SJCRH30 (cell line): ENCODE results near the gene ELMO1. TPM values are rescaled to one million over a fixed set of nuclear protein-coding genes. Genes with fewer than 3 reads are reported as not detected.
A peak's percentile ranks its signal among the peaks of the same experiment; 100 is the strongest.

Source experiments
- DNase-seq, 2 experiments: peaks; one replicate each; pipeline ENCODE4 v3.0.0-alpha.2; 2015 to 2020
- H3K27ac ChIP-seq: fragments of 250-450 bp; sonication (Bioruptor Pico); 2 replicates; pipeline ENCODE4 v1.5.1; 2020; ENCODE audit warnings: mild to moderate bottlenecking, moderate library complexity
- H3K27me3 ChIP-seq: fragments of 250-450 bp; sonication (Bioruptor Pico); 2 replicates; pipeline ENCODE4 v1.5.1; 2020; ENCODE audit warnings: mild to moderate bottlenecking, moderate library complexity
- H3K36me3 ChIP-seq: fragments of 250-450 bp; sonication (Bioruptor Pico); 2 replicates; pipeline ENCODE4 v1.5.1; 2020; ENCODE audit warnings: mild to moderate bottlenecking, moderate library complexity
- H3K4me1 ChIP-seq: fragments of 250-450 bp; sonication (Bioruptor Pico); 2 replicates; pipeline ENCODE4 v1.5.1; 2020; ENCODE audit warnings: mild to moderate bottlenecking, moderate library complexity
- H3K4me3 ChIP-seq: fragments of 250-450 bp; sonication (Bioruptor Pico); 2 replicates; pipeline ENCODE4 v1.5.1; 2020; ENCODE audit warnings: mild to moderate bottlenecking, moderate library complexity
- H3K9me3 ChIP-seq: fragments of 250-450 bp; sonication (Bioruptor Pico); replicated peaks from 2 replicates; pipeline ENCODE4 v1.5.1; 2020; ENCODE audit warnings: mild to moderate bottlenecking, moderate library complexity
- total RNA-seq: library from RNA; depleted of rRNA; stranded (reverse); fragments of >200 nt; shearing (Covaris generic); gene quantifications from 2 replicates; pipeline ENCODE4 v1.2.3, GENCODE V29; 2014

The ELMO1 gene
- total RNA-seq, 1 experiment from 2014 or later: 67.2 TPM

- Histone ChIP-seq H3K36me3 (no peaks in the 10 kb centered on the region), H3K4me3 (no peak overlapping the region; the same call in 1 of the 2 replicates), H3K4me1 (peaks cover 18% of the 10 kb centered on the region), H3K27me3 (no peaks in the 10 kb centered on the region), H3K27ac (peak overlapping the region; percentile 98), H3K9me3 (no peaks in the 10 kb centered on the region)
- DNase-seq: peak; percentile 44 to 73
These were observed 2.3 kb downstream of the ELMO1 start for GRCh38 chr7:37446371-37446770.

- no peak overlapping the region for H3K4me3 ChIP-seq
- H3K9me3 ChIP-seq: no peaks in the 10 kb centered on the region
- H3K27me3 ChIP-seq: no peaks in the 10 kb centered on the region
- peak overlapping the region; percentile 98 for H3K27ac ChIP-seq
- no peak for DNase-seq
- H3K36me3 ChIP-seq: no peaks in the 10 kb centered on the region
- peaks cover 18% of the 10 kb centered on the region for H3K4me1 ChIP-seq
These were observed 2.9 kb downstream of the ELMO1 start for GRCh38 chr7:37445790-37446189.

GRCh38 chr7:37445064-37445723 is 3.5 kb downstream of the ELMO1 start:
- no peak for DNase-seq
- Histone ChIP-seq H3K27me3 (no peaks in the 10 kb centered on the region), H3K9me3 (no peaks in the 10 kb centered on the region), H3K4me1 (peaks cover 18% of the 10 kb centered on the region), H3K4me3 (no peak overlapping the region), H3K27ac (no peak overlapping the region), H3K36me3 (no peaks in the 10 kb centered on the region)

GRCh38 chr7:37443627-37444026 is 5.0 kb downstream of the ELMO1 start:
- no peak overlapping the region for H3K4me3 ChIP-seq
- H3K9me3 ChIP-seq: no peaks in the 10 kb centered on the region
- no peaks in the 10 kb centered on the region for H3K27me3 ChIP-seq
- DNase-seq: no peak
- no peak overlapping the region for H3K27ac ChIP-seq
- H3K4me1 ChIP-seq: peaks cover 16% of the 10 kb centered on the region
- H3K36me3 ChIP-seq: no peaks in the 10 kb centered on the region; the same call in 1 of the 2 replicates

- H3K27ac ChIP-seq: no peak overlapping the region
- no peak for DNase-seq
- peaks cover 16% of the 10 kb centered on the region for H3K4me1 ChIP-seq
- H3K27me3 ChIP-seq: no peaks in the 10 kb centered on the region
- H3K36me3 ChIP-seq: peaks cover 1% of the 10 kb centered on the region; the same call in 1 of the 2 replicates
- no peaks in the 10 kb centered on the region for H3K9me3 ChIP-seq
- H3K4me3 ChIP-seq: no peak overlapping the region
These were observed 6.4 kb downstream of the ELMO1 start for GRCh38 chr7:37442268-37442667.

GRCh38 chr7:37441816-37442215 is 6.8 kb downstream of the ELMO1 start:
- H3K4me1 ChIP-seq: peaks cover 14% of the 10 kb centered on the region
- no peak overlapping the region for H3K4me3 ChIP-seq
- DNase-seq: no peak
- H3K27me3 ChIP-seq: no peaks in the 10 kb centered on the region
- H3K27ac ChIP-seq: no peak overlapping the region
- H3K36me3 ChIP-seq: peaks cover 6% of the 10 kb centered on the region; the same call in 1 of the 2 replicates
- H3K9me3 ChIP-seq: no peaks in the 10 kb centered on the region

- DNase-seq: no peak
- Histone ChIP-seq H3K36me3 (peaks cover 7% of the 10 kb centered on the region; the same call in 1 of the 2 replicates), H3K4me1 (peaks cover 10% of the 10 kb centered on the region), H3K9me3 (no peaks in the 10 kb centered on the region), H3K27ac (no peak overlapping the region), H3K4me3 (no peak overlapping the region), H3K27me3 (no peaks in the 10 kb centered on the region)
These were observed 7.3 kb downstream of the ELMO1 start for GRCh38 chr7:37441386-37441760.

GRCh38 chr7:37440738-37441385 is 7.8 kb downstream of the ELMO1 start:
- no peaks in the 10 kb centered on the region for H3K9me3 ChIP-seq
- peaks cover 7% of the 10 kb centered on the region; the same call in 1 of the 2 replicates for H3K36me3 ChIP-seq
- H3K4me3 ChIP-seq: no peak overlapping the region
- DNase-seq: no peak
- H3K27ac ChIP-seq: no peak overlapping the region
- peaks cover 5% of the 10 kb centered on the region for H3K4me1 ChIP-seq
- no peaks in the 10 kb centered on the region for H3K27me3 ChIP-seq

GRCh38 chr7:37439653-37440026 is 9.0 kb downstream of the ELMO1 start:
- H3K27ac ChIP-seq: no peak overlapping the region
- H3K4me1 ChIP-seq: peaks cover 4% of the 10 kb centered on the region
- no peaks in the 10 kb centered on the region for H3K9me3 ChIP-seq
- no peak overlapping the region for H3K4me3 ChIP-seq
- H3K36me3 ChIP-seq: peaks cover 7% of the 10 kb centered on the region; the same call in 1 of the 2 replicates
- no peak for DNase-seq
- H3K27me3 ChIP-seq: no peaks in the 10 kb centered on the region

- Histone ChIP-seq H3K27me3 (no peaks in the 10 kb centered on the region), H3K9me3 (no peaks in the 10 kb centered on the region), H3K27ac (no peak overlapping the region), H3K36me3 (peaks cover 7% of the 10 kb centered on the region; the same call in 1 of the 2 replicates), H3K4me3 (no peak overlapping the region), H3K4me1 (peaks cover 4% of the 10 kb centered on the region)
- DNase-seq: peak; percentile 33 to 54
These were observed 9.6 kb downstream of the ELMO1 start for GRCh38 chr7:37438906-37439652.

- no peaks in the 10 kb centered on the region for H3K9me3 ChIP-seq
- no peaks in the 10 kb centered on the region for H3K27me3 ChIP-seq
- no peak overlapping the region for H3K4me3 ChIP-seq
- peaks cover 14% of the 10 kb centered on the region for H3K36me3 ChIP-seq
- no peak overlapping the region for H3K27ac ChIP-seq
- no peak for DNase-seq
- H3K4me1 ChIP-seq: peaks cover 4% of the 10 kb centered on the region; the same call in 1 of the 2 replicates
These were observed 13.4 kb downstream of the ELMO1 start for GRCh38 chr7:37435156-37435855.

- Histone ChIP-seq H3K36me3 (peaks cover 14% of the 10 kb centered on the region), H3K27me3 (no peaks in the 10 kb centered on the region), H3K4me1 (peaks cover 4% of the 10 kb centered on the region; the same call in 1 of the 2 replicates), H3K9me3 (no peaks in the 10 kb centered on the region), H3K4me3 (no peak overlapping the region), H3K27ac (no peak overlapping the region)
- DNase-seq: no peak
These were observed 14.1 kb downstream of the ELMO1 start for GRCh38 chr7:37434529-37434928.

GRCh38 chr7:37433166-37433565 is 15.5 kb downstream of the ELMO1 start:
- H3K9me3 ChIP-seq: no peaks in the 10 kb centered on the region
- H3K36me3 ChIP-seq: peaks cover 19% of the 10 kb centered on the region
- H3K27ac ChIP-seq: no peak overlapping the region
- H3K4me1 ChIP-seq: no peaks in the 10 kb centered on the region
- H3K4me3 ChIP-seq: no peak overlapping the region
- H3K27me3 ChIP-seq: no peaks in the 10 kb centered on the region
- peak; percentile 12 to 55 for DNase-seq

- Histone ChIP-seq H3K9me3 (no peaks in the 10 kb centered on the region), H3K4me1 (no peaks in the 10 kb centered on the region), H3K27ac (no peak overlapping the region), H3K4me3 (no peak overlapping the region), H3K36me3 (peaks cover 20% of the 10 kb centered on the region), H3K27me3 (no peaks in the 10 kb centered on the region)
- DNase-seq: no peak
These were observed 16.3 kb downstream of the ELMO1 start for GRCh38 chr7:37432281-37432920.
